ENCODE measurements around the gene MAEA.

Gene MAEA

GRCh38 chr4:1354136-1354982 lies 64.7 kb downstream of the MAEA start:
- 93% methylated on average over 35 of the region's 36 CpGs for WGBS
- Histone ChIP-seq H3K9ac (ENCODE audit: low read depth, low read length) (no peak overlapping the region), H3K27ac (ENCODE audit: low read depth, low read length) (no peak overlapping the region), H3K36me3 (ENCODE audit: insufficient read depth, low read length) (peaks cover 35% of the 10 kb centered on the region), H3K27me3 (ENCODE audit: insufficient read depth, low read length) (no peaks in the 10 kb centered on the region), H3K4me1 (ENCODE audit: insufficient read depth, low read length) (no peaks in the 10 kb centered on the region), H3K4me3 (ENCODE audit: low read length) (no peak overlapping the region), H3K9me3 (ENCODE audit: insufficient read depth, low read depth, low read length) (no peaks in the 10 kb centered on the region)

GRCh38 chr4:1354983-1355275 lies 65.2 kb downstream of the MAEA start:
- H3K9me3 ChIP-seq (ENCODE audit: insufficient read depth, low read depth, low read length) = no peaks in the 10 kb centered on the region
- H3K36me3 ChIP-seq (ENCODE audit: insufficient read depth, low read length) = peaks cover 31% of the 10 kb centered on the region
- H3K27me3 ChIP-seq (ENCODE audit: insufficient read depth, low read length) = no peaks in the 10 kb centered on the region
- H3K4me3 ChIP-seq (ENCODE audit: low read length) = no peak overlapping the region
- no peak overlapping the region for H3K9ac ChIP-seq (ENCODE audit: low read depth, low read length)
- no peaks in the 10 kb centered on the region for H3K4me1 ChIP-seq (ENCODE audit: insufficient read depth, low read length)
- WGBS = 95% methylated on average over 18 of the region's 18 CpGs
- H3K27ac ChIP-seq (ENCODE audit: low read depth, low read length) = no peak overlapping the region

- Histone ChIP-seq H3K4me3 (ENCODE audit: low read length) (no peak overlapping the region), H3K9ac (ENCODE audit: low read depth, low read length) (no peak overlapping the region), H3K9me3 (ENCODE audit: insufficient read depth, low read depth, low read length) (no peaks in the 10 kb centered on the region), H3K27ac (ENCODE audit: low read depth, low read length) (no peak overlapping the region), H3K27me3 (ENCODE audit: insufficient read depth, low read length) (no peaks in the 10 kb centered on the region), H3K4me1 (ENCODE audit: insufficient read depth, low read length) (no peaks in the 10 kb centered on the region), H3K36me3 (ENCODE audit: insufficient read depth, low read length) (peaks cover 27% of the 10 kb centered on the region)
- 93% methylated on average over 14 of the region's 14 CpGs for WGBS
Measured at GRCh38 chr4:1355378-1355777, 65.7 kb downstream of the MAEA start.

GRCh38 chr4:1356181-1356998 lies 66.7 kb downstream of the MAEA start:
- no peaks in the 10 kb centered on the region for H3K4me1 ChIP-seq (ENCODE audit: insufficient read depth, low read length)
- no peak overlapping the region for H3K4me3 ChIP-seq (ENCODE audit: low read length)
- no peak overlapping the region for H3K27ac ChIP-seq (ENCODE audit: low read depth, low read length)
- WGBS = 73% methylated on average over 28 of the region's 28 CpGs
- no peak overlapping the region for H3K9ac ChIP-seq (ENCODE audit: low read depth, low read length)
- no peaks in the 10 kb centered on the region for H3K27me3 ChIP-seq (ENCODE audit: insufficient read depth, low read length)
- H3K9me3 ChIP-seq (ENCODE audit: insufficient read depth, low read depth, low read length) = no peaks in the 10 kb centered on the region
- H3K36me3 ChIP-seq (ENCODE audit: insufficient read depth, low read length) = peaks cover 26% of the 10 kb centered on the region

- H3K36me3 ChIP-seq (ENCODE audit: insufficient read depth, low read length) = peaks cover 21% of the 10 kb centered on the region
- 92% methylated on average over 27 of the region's 27 CpGs for WGBS
- H3K27ac ChIP-seq (ENCODE audit: low read depth, low read length) = no peak overlapping the region
- no peak overlapping the region for H3K4me3 ChIP-seq (ENCODE audit: low read length)
- H3K9ac ChIP-seq (ENCODE audit: low read depth, low read length) = no peak overlapping the region
- H3K4me1 ChIP-seq (ENCODE audit: insufficient read depth, low read length) = no peaks in the 10 kb centered on the region
- no peaks in the 10 kb centered on the region for H3K9me3 ChIP-seq (ENCODE audit: insufficient read depth, low read depth, low read length)
- H3K27me3 ChIP-seq (ENCODE audit: insufficient read depth, low read length) = no peaks in the 10 kb centered on the region
Measured at GRCh38 chr4:1357356-1358248, 67.9 kb downstream of the MAEA start.

- H3K9me3 ChIP-seq (ENCODE audit: insufficient read depth, low read depth, low read length) = no peaks in the 10 kb centered on the region
- H3K36me3 ChIP-seq (ENCODE audit: insufficient read depth, low read length) = peaks cover 16% of the 10 kb centered on the region; the same call in 1 of the 2 replicates
- H3K27me3 ChIP-seq (ENCODE audit: insufficient read depth, low read length) = no peaks in the 10 kb centered on the region
- H3K27ac ChIP-seq (ENCODE audit: low read depth, low read length) = no peak overlapping the region
- no peak overlapping the region for H3K9ac ChIP-seq (ENCODE audit: low read depth, low read length)
- H3K4me3 ChIP-seq (ENCODE audit: low read length) = no peak overlapping the region
- WGBS = 96% methylated on average over 38 of the region's 38 CpGs
- no peaks in the 10 kb centered on the region for H3K4me1 ChIP-seq (ENCODE audit: insufficient read depth, low read length)
Measured at GRCh38 chr4:1358421-1359143, 68.9 kb downstream of the MAEA start.

GRCh38 chr4:1359144-1359501 lies 69.4 kb downstream of the MAEA start:
- 95% methylated on average over 13 of the region's 14 CpGs for WGBS
- H3K9me3 ChIP-seq (ENCODE audit: insufficient read depth, low read depth, low read length) = no peaks in the 10 kb centered on the region
- H3K27me3 ChIP-seq (ENCODE audit: insufficient read depth, low read length) = no peaks in the 10 kb centered on the region
- H3K4me1 ChIP-seq (ENCODE audit: insufficient read depth, low read length) = no peaks in the 10 kb centered on the region
- H3K4me3 ChIP-seq (ENCODE audit: low read length) = no peak overlapping the region
- H3K9ac ChIP-seq (ENCODE audit: low read depth, low read length) = no peak overlapping the region
- no peak overlapping the region for H3K27ac ChIP-seq (ENCODE audit: low read depth, low read length)
- peaks cover 16% of the 10 kb centered on the region; the same call in 1 of the 2 replicates for H3K36me3 ChIP-seq (ENCODE audit: insufficient read depth, low read length)

- H3K9ac ChIP-seq (ENCODE audit: low read depth, low read length) = no peak overlapping the region
- no peaks in the 10 kb centered on the region for H3K4me1 ChIP-seq (ENCODE audit: insufficient read depth, low read length)
- WGBS = 95% methylated on average over 16 of the region's 16 CpGs
- no peaks in the 10 kb centered on the region for H3K9me3 ChIP-seq (ENCODE audit: insufficient read depth, low read depth, low read length)
- no peak overlapping the region for H3K27ac ChIP-seq (ENCODE audit: low read depth, low read length)
- no peaks in the 10 kb centered on the region for H3K27me3 ChIP-seq (ENCODE audit: insufficient read depth, low read length)
- no peak overlapping the region for H3K4me3 ChIP-seq (ENCODE audit: low read length)
- peaks cover 15% of the 10 kb centered on the region; the same call in 1 of the 2 replicates for H3K36me3 ChIP-seq (ENCODE audit: insufficient read depth, low read length)
Measured at GRCh38 chr4:1359976-1360375, 70.3 kb downstream of the MAEA start.

GRCh38 chr4:1360423-1361283 lies 71.0 kb downstream of the MAEA start:
- Histone ChIP-seq H3K27ac (ENCODE audit: low read depth, low read length) (no peak overlapping the region), H3K27me3 (ENCODE audit: insufficient read depth, low read length) (no peaks in the 10 kb centered on the region), H3K4me1 (ENCODE audit: insufficient read depth, low read length) (no peaks in the 10 kb centered on the region), H3K36me3 (ENCODE audit: insufficient read depth, low read length) (peaks cover 10% of the 10 kb centered on the region; the same call in 1 of the 2 replicates), H3K9ac (ENCODE audit: low read depth, low read length) (no peak overlapping the region), H3K9me3 (ENCODE audit: insufficient read depth, low read depth, low read length) (no peaks in the 10 kb centered on the region), H3K4me3 (ENCODE audit: low read length) (no peak overlapping the region)
- 91% methylated on average over 29 of the region's 29 CpGs for WGBS

GRCh38 chr4:1361431-1361830 lies 71.7 kb downstream of the MAEA start:
- H3K36me3 ChIP-seq (ENCODE audit: insufficient read depth, low read length) = peaks cover 10% of the 10 kb centered on the region; the same call in 1 of the 2 replicates
- H3K9ac ChIP-seq (ENCODE audit: low read depth, low read length) = no peak overlapping the region
- H3K4me1 ChIP-seq (ENCODE audit: insufficient read depth, low read length) = no peaks in the 10 kb centered on the region
- WGBS = 87% methylated on average over 18 of the region's 18 CpGs
- no peaks in the 10 kb centered on the region for H3K27me3 ChIP-seq (ENCODE audit: insufficient read depth, low read length)
- H3K27ac ChIP-seq (ENCODE audit: low read depth, low read length) = no peak overlapping the region
- no peak overlapping the region for H3K4me3 ChIP-seq (ENCODE audit: low read length)
- no peaks in the 10 kb centered on the region for H3K9me3 ChIP-seq (ENCODE audit: insufficient read depth, low read depth, low read length)

All from HUES64 (cell line).